Raji (cell line): ENCODE measurements around the gene INPPL1.

Experiments
- POLR2A ChIP-seq: IDR thresholded peaks from 2 replicates; pipeline ENCODE4 v1.6.1; 2011; ENCODE audit warnings: low read depth, low read length, control low read depth; ENCODE audit not compliant: insufficient read depth

Gene INPPL1

GRCh38 chr11:72236774-72237111 lies 12.2 kb downstream of the INPPL1 start:
- no peak for TF ChIP-seq POLR2A

- TF ChIP-seq POLR2A = no peak
Observed at GRCh38 chr11:72237112-72237931, 12.8 kb downstream of the INPPL1 start.

GRCh38 chr11:72238040-72238450 lies 13.5 kb downstream of the INPPL1 start:
- no peak for TF ChIP-seq POLR2A

GRCh38 chr11:72238492-72239312 lies 14.1 kb downstream of the INPPL1 start:
- no peak for TF ChIP-seq POLR2A

- TF ChIP-seq POLR2A = 0 out of 2 replicates have a peak, but pooled peaks have one; percentile 18
Observed at GRCh38 chr11:72239313-72239848, 14.8 kb downstream of the INPPL1 start.

- no peak for TF ChIP-seq POLR2A
Observed at GRCh38 chr11:72239849-72240460, 15.4 kb downstream of the INPPL1 start.

- no peak for TF ChIP-seq POLR2A
Observed at GRCh38 chr11:72240461-72241290, 16.1 kb downstream of the INPPL1 start.

- TF ChIP-seq POLR2A = no peak
Observed at GRCh38 chr11:72241291-72241781, 16.8 kb downstream of the INPPL1 start.

GRCh38 chr11:72242141-72242540 lies 17.6 kb downstream of the INPPL1 start:
- TF ChIP-seq POLR2A = no peak

- TF ChIP-seq POLR2A = no peak
Observed at GRCh38 chr11:72243173-72244059, 18.8 kb downstream of the INPPL1 start.

GRCh38 chr11:72244060-72244360 lies 19.4 kb downstream of the INPPL1 start, which contains the start of gene PHOX2A:
TSS of gene PHOX2A (minus strand) at chr11:72244176. CDS start at chr11:72244004, 172 bp downstream.
- no peak for TF ChIP-seq POLR2A

- TF ChIP-seq POLR2A = no peak
Observed at GRCh38 chr11:72244361-72245262, 20.0 kb downstream of the INPPL1 start.
